GM10266 (cell line): ENCODE results near the gene KCNS1.
A peak's percentile ranks its signal among the peaks of the same experiment; 100 is the strongest.

Experiments
- DNase-seq: peaks from one replicate; pipeline ENCODE4 v3.0.0; 2012; ENCODE audit errors: extremely low spot score
- TF ChIP-seq, protein P1 (sequence below): IDR thresholded peaks from 2 replicates; pipeline ENCODE4 v1.5.1; 2012; ENCODE audit warnings: mild to moderate bottlenecking, low read depth; ENCODE audit not compliant: control insufficient read depth, insufficient read depth; ENCODE audit errors: missing control alignments

KCNS1 gene

DNA sequence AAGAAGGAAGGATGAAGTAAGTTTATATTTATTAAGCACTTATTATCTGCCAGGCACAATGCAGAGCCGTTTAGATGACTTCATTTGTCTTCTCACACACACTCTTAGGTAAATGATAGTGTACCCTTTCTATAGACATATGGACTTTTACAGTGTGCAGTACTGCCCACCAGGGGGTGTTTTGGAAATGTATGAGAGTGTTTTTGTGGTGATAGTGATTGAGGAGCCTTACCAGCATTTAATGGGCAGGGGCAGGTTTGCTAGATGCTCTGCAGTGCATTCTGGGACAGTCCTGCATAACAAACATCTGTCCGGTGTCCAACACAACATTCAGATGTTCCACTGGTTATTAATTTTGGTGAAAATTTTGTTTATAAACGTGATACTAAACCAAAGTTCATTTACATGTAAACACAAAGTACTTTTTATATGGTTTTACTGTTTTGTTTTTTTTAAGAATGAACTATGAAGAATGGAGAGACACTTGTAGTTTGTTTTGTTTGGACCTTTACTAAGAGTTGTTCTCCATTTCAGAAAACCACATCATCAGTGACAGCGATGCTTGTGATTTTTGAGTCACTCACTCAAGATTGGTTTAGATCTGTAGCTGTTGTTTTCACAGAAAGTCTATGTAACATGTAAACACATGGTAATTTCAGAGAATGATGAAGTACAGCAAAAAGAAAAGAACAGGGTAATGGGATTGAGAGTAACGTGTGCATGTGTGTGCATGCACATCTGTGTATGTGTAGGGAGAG lies 19.9 kb downstream of the KCNS1 start:
- DNase-seq, result no peak
- TF ChIP-seq, protein P1, sequence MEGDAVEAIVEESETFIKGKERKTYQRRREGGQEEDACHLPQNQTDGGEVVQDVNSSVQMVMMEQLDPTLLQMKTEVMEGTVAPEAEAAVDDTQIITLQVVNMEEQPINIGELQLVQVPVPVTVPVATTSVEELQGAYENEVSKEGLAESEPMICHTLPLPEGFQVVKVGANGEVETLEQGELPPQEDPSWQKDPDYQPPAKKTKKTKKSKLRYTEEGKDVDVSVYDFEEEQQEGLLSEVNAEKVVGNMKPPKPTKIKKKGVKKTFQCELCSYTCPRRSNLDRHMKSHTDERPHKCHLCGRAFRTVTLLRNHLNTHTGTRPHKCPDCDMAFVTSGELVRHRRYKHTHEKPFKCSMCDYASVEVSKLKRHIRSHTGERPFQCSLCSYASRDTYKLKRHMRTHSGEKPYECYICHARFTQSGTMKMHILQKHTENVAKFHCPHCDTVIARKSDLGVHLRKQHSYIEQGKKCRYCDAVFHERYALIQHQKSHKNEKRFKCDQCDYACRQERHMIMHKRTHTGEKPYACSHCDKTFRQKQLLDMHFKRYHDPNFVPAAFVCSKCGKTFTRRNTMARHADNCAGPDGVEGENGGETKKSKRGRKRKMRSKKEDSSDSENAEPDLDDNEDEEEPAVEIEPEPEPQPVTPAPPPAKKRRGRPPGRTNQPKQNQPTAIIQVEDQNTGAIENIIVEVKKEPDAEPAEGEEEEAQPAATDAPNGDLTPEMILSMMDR, result peak; percentile 3

- TF ChIP-seq, protein P1, result no peak
- DNase-seq, result no peak
These were observed 23.4 kb downstream of the KCNS1 start for GRCh38 chr20:45077559-45077958.

- TF ChIP-seq, protein P1, result no peak
- no peak for DNase-seq
These were observed 27.7 kb downstream of the KCNS1 start for GRCh38 chr20:45073221-45073620.

DNA sequence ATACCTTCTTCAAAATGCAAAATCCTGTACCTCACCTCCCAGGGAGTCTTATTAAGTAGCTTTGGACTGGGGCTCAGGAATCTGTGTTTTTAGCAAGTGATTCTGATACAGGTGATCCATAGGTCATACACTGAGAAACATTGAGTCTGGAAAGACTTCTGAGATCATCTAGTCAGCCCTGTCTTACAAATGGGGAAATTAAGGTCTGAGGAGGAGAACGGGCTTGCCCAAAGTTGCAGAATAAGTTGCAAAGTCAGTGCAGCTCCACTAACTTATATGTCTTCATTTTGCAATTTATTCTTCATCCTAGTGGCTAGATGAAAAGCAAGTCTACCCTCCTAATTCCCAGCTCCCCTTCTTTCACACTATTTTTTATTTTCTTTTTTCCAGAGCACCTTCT lies 28.9 kb downstream of the KCNS1 start:
- TF ChIP-seq, protein P1, result no peak
- DNase-seq, result no peak

DNA sequence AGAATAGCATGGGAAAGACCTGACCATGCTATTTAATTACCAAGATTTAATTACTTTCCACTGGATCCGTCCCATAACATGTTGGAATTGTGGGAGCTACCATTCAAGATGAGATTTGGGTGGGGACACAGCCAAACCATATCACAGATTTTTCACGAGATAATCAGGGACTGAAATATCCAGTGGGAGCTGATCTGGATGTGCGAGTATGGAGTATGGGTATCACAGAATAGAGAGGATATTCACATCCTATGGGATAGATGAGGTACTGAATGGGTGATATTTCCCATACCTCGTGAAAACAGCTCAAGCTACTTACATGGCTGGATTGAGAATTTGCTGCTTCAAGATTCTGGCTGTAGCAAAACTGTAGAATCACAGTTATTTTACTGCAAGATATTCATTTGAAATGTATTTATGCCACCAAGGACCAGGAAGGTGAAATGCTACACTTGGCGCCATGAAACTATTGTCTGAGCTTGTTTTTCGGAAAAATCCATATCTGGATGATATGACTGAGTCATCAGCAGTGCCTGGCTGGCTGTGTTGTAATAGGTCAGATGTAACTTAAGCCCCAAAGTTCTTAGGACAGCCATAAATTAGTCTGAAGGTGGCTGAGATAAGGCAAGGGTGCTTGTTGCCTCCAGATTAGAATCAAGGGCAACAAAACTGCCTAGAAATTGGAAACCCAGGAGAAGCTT lies 29.8 kb downstream of the KCNS1 start:
- no peak for DNase-seq

GRCh38 chr20:45069261-45069660 lies 31.7 kb downstream of the KCNS1 start:
- DNase-seq, result no peak
- TF ChIP-seq, protein P1, result no peak

More for the DNA sequence above, 29.8 kb downstream of the KCNS1 start:
- TF ChIP-seq, protein P1, result no peak

DNA sequence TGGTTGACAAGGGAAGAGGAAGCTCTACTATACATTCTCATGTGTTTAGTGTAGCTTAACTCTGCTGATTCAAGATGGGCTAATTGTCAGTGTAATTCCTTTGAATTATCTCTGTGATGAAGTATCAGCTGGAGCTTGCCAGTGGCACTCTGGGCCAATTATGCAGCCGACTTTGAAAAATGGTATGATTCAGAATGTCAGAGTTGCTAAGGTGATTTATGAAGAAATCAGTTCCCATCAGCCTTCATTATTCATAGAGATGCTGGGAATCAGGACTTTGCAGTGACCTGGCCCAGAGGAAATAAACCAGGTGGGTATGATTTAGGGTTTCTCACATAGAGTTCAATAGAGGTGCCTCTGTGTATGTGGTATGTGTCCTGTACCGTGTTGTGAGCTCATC lies 33.4 kb downstream of the KCNS1 start:
- TF ChIP-seq, protein P1, result no peak
- no peak for DNase-seq
